HepG2 (cell line): Measurements from ENCODE around the gene ANKRD11.

Experiments used
- CERS6 ChIP-seq: sonication (generic); formaldehyde crosslinking; IDR thresholded peaks from 2 replicates; pipeline ENCODE4 v1.5.0; 2020; ENCODE audit warnings: missing genetic modification reagents
- NFE2 ChIP-seq: sonication (generic); formaldehyde crosslinking; IDR thresholded peaks from 2 replicates; pipeline ENCODE4 v1.4.0; 2020; ENCODE audit warnings: missing genetic modification reagents
- POLR2AphosphoS5 ChIP-seq: IDR thresholded peaks from 2 replicates; pipeline ENCODE4 v1.6.1; 2012; ENCODE audit warnings: low read depth, low read length
- TCF7 ChIP-seq: sonication (generic); IDR thresholded peaks from 2 replicates; pipeline ENCODE4 v1.6.1; 2016; ENCODE audit warnings: antibody characterized with exemption, low read depth
- ZFP36 ChIP-seq: fragments of 150-350 bp; IDR thresholded peaks from 2 replicates; pipeline ENCODE4 v1.6.1; 2018; ENCODE audit warnings: borderline replicate concordance, low read length, low read depth; ENCODE audit not compliant: partially characterized antibody

DNA sequence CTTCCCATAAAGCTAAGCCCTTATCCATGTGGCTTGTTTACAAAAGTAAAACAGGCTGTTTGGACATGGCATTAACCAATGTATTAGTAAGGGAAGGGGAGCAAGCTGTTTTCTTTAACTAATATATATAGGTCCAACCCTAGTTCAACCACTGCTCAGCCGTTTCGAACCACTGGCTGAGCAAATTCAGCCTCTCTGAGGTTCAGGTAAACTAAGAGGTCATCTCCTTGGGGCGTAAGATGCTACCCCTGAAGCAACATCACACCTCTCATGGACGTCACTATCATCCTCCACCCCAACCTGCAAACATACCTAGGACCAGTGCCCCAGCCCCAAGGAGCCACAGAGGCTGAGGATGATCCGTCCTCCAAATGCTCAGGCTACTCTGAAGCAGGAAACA lies 45.2 kb downstream of the ANKRD11 start:
- TF ChIP-seq CERS6 (CRISPR knock-in tag) (no peak), TCF7 (no peak), POLR2AphosphoS5 (no peak), ZFP36 (no peak), NFE2 (CRISPR knock-in tag) (no peak)
